Panc1 (cell line): ENCODE results near the gene TERF2IP.

Experiments used
- POLR2AphosphoS5 ChIP-seq: IDR thresholded peaks from 2 replicates; pipeline ENCODE4 v1.6.1; 2012; ENCODE audit warnings: mild to moderate bottlenecking, low read depth, low read length, moderate library complexity
- TF ChIP-seq, protein P1 (sequence below): fragments of 450-650 bp; IDR thresholded peaks from 2 replicates; pipeline ENCODE4 v1.5.1; 2017; ENCODE audit warnings: mild to moderate bottlenecking

DNA sequence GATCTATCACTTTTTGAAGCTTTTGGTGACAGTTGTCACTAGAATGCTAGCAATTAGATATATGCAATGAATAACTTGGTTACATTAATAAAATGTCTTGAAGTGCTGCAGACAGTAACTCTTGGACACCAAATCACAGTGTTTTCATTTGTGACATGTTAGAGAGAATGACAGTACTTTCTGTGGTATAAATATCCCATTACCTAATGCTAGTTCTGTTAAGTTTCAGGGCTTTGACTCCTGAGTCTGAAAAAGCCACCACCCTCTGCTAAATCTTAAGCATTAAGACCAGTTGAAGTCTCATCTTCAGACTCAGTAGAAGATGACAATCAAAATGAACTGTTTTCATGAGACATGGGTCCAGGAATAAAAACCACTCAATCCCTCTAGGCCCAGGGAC is 39.8 kb downstream of the TERF2IP start:
- TF ChIP-seq POLR2AphosphoS5, result no peak
- TF ChIP-seq, protein P1, sequence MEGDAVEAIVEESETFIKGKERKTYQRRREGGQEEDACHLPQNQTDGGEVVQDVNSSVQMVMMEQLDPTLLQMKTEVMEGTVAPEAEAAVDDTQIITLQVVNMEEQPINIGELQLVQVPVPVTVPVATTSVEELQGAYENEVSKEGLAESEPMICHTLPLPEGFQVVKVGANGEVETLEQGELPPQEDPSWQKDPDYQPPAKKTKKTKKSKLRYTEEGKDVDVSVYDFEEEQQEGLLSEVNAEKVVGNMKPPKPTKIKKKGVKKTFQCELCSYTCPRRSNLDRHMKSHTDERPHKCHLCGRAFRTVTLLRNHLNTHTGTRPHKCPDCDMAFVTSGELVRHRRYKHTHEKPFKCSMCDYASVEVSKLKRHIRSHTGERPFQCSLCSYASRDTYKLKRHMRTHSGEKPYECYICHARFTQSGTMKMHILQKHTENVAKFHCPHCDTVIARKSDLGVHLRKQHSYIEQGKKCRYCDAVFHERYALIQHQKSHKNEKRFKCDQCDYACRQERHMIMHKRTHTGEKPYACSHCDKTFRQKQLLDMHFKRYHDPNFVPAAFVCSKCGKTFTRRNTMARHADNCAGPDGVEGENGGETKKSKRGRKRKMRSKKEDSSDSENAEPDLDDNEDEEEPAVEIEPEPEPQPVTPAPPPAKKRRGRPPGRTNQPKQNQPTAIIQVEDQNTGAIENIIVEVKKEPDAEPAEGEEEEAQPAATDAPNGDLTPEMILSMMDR, result no peak
